Measurements from ENCODE around the gene SLC44A1. TPM values are rescaled to one million over a fixed set of nuclear protein-coding genes. Genes with fewer than 3 reads are reported as not detected.

Gene SLC44A1
- total and polyA plus RNA-seq, 12 donors, result 6.1 to 29.0 (median 17.8) TPM

- intact Hi-C loops (cut with DNase I), result no loop called here
- Histone ChIP-seq H3K9me3 (no peaks in the 10 kb centered on the region), H3K36me3 (peaks cover 0 to 95% (median 36%) of the 10 kb centered on the region in 9 donors), H3K4me1 (no peaks in the 10 kb centered on the region), H3K27me3 (no peaks in the 10 kb centered on the region), H3K4me3 (no peak overlapping the region), H3K27ac (no peak overlapping the region)
- 90% methylated on average over 4 of the region's 4 CpGs for WGBS, 2 donors
- TF ChIP-seq CTCF (IDR thresholded peaks at IDR 0.05), result no peak
- DNase-seq, result no peak
- ATAC-seq, result no peak
Measured at GRCh38 chr9:105362470-105362869, 118.0 kb downstream of the SLC44A1 start.

GRCh38 chr9:105363837-105364236 lies 119.4 kb downstream of the SLC44A1 start:
- H3K4me3 ChIP-seq, result no peak overlapping the region
- intact Hi-C loops (cut with DNase I), result no loop called here
- no peak for DNase-seq
- H3K4me1 ChIP-seq, result no peaks in the 10 kb centered on the region
- H3K27ac ChIP-seq, result no peak overlapping the region
- WGBS, 2 donors, result 96 to 99% methylated on average over 2 of the region's 2 CpGs
- no peaks in the 10 kb centered on the region for H3K27me3 ChIP-seq
- no peak for ATAC-seq
- H3K36me3 ChIP-seq, result peaks cover 0 to 96% (median 36%) of the 10 kb centered on the region in 9 donors
- H3K9me3 ChIP-seq, result no peaks in the 10 kb centered on the region
- no peak for TF ChIP-seq CTCF (IDR thresholded peaks at IDR 0.05)

- Histone ChIP-seq H3K27me3 (no peaks in the 10 kb centered on the region), H3K9me3 (no peaks in the 10 kb centered on the region), H3K4me3 (no peak overlapping the region), H3K4me1 (no peaks in the 10 kb centered on the region), H3K27ac (no peak overlapping the region), H3K36me3 (peaks cover 0 to 85% (median 14%) of the 10 kb centered on the region in 9 donors)
- DNase-seq (no peak), ATAC-seq (no peak)
- TF ChIP-seq CTCF (IDR thresholded peaks at IDR 0.05), result no peak
- intact Hi-C loops (cut with DNase I), result no loop called here
- 78 to 86% methylated on average over 3 of the region's 3 CpGs for WGBS, 2 donors
Measured at GRCh38 chr9:105369911-105370310, 125.5 kb downstream of the SLC44A1 start.

GRCh38 chr9:105373723-105374122 lies 129.3 kb downstream of the SLC44A1 start:
- Histone ChIP-seq H3K27ac (no peak overlapping the region), H3K36me3 (peaks cover 0 to 65% (median 14%) of the 10 kb centered on the region in 9 donors), H3K9me3 (no peaks in the 10 kb centered on the region), H3K27me3 (no peaks in the 10 kb centered on the region), H3K4me1 (no peaks in the 10 kb centered on the region), H3K4me3 (no peak overlapping the region)
- ATAC-seq (no peak), DNase-seq (no peak)
- 98 to 100% methylated on average over 1 of the region's 1 CpG for WGBS, 2 donors
- intact Hi-C loops (cut with DNase I), result no loop called here
- TF ChIP-seq CTCF (IDR thresholded peaks at IDR 0.05), result no peak
